OCI-LY7 (cell line): Measurements from ENCODE around the gene PARL. TPM values are rescaled to one million over a fixed set of nuclear protein-coding genes. Genes with fewer than 3 reads are reported as not detected.

Experiments
- BruUV-seq: library from RNA; stranded (reverse); fragments of 400-500 nt; replicated peaks from 2 replicates; lab custom pipeline; 2021; lab: Mats Ljungman, UMichigan
- CTCF ChIA-PET: fragments of 300-600 bp; sonication (Branson Sonifier 250); formaldehyde crosslinking; loops from one replicate; lab custom pipeline; 2022; ENCODE audit warnings: antibody characterized with exemption; ENCODE audit not compliant: unreplicated experiment; lab: Charles Lee
- POLR2A ChIA-PET: fragments of 300-600 bp; sonication (Branson Sonifier 250); formaldehyde crosslinking; loops from one replicate; lab custom pipeline; 2022; ENCODE audit warnings: antibody characterized with exemption; lab: Charles Lee
- DNase-seq: peaks from one replicate; pipeline ENCODE4 v3.0.0-alpha.2; 2015; ENCODE audit warnings: low spot score
- H2AFZ ChIP-seq: fragments of 200-600 bp; sonication (generic), shearing (Covaris generic); 2 replicates; pipeline ENCODE4 v1.6.1; 2014; ENCODE audit warnings: mild to moderate bottlenecking, antibody characterized with exemption, low read length, moderate library complexity
- H3K27ac ChIP-seq: fragments of 200-600 bp; sonication (generic); 2 replicates; pipeline ENCODE4 v1.5.1; 2014; ENCODE audit warnings: mixed run types, low read depth, mild to moderate bottlenecking, moderate library complexity, low read length, inconsistent platforms; ENCODE audit not compliant: poor library complexity, severe bottlenecking
- H3K36me3 ChIP-seq: fragments of 200-600 bp; sonication (generic); 2 replicates; pipeline ENCODE4 v1.6.1; 2014; ENCODE audit warnings: mild to moderate bottlenecking, antibody characterized with exemption, low read length, moderate library complexity, mixed read lengths; ENCODE audit not compliant: insufficient read depth
- H3K4me1 ChIP-seq: fragments of 200-600 bp; sonication (generic); 2 replicates; pipeline ENCODE4 v1.5.1; 2014; ENCODE audit warnings: mild to moderate bottlenecking, low read length; ENCODE audit not compliant: insufficient read depth, poor library complexity, severe bottlenecking
- H3K4me2 ChIP-seq: fragments of 200-600 bp; sonication (generic); 2 replicates; pipeline ENCODE4 v1.6.1; 2014; ENCODE audit warnings: mild to moderate bottlenecking, low read length
- H3K4me3 ChIP-seq: fragments of 200-600 bp; sonication (generic); 2 replicates; pipeline ENCODE4 v1.5.1; 2014; ENCODE audit warnings: mild to moderate bottlenecking, low read depth, low read length; ENCODE audit not compliant: poor library complexity, severe bottlenecking
- H3K79me2 ChIP-seq: fragments of 200-600 bp; sonication (generic); 2 replicates; pipeline ENCODE4 v1.6.1; 2016; ENCODE audit warnings: low read depth, mild to moderate bottlenecking, low read length, moderate library complexity, mixed read lengths; ENCODE audit not compliant: insufficient read depth
- H3K9me2 ChIP-seq: fragments of 200-600 bp; sonication (generic); 2 replicates; pipeline ENCODE4 v1.6.1; 2016; ENCODE audit warnings: mild to moderate bottlenecking, low read length, mixed read lengths; ENCODE audit not compliant: insufficient read depth
- H3K9me3 ChIP-seq: fragments of 200-600 bp; sonication (generic); 2 replicates; pipeline ENCODE4 v1.6.1; 2014; ENCODE audit warnings: mild to moderate bottlenecking, mixed run types, low read length, mixed read lengths
- H4K20me1 ChIP-seq: fragments of 200-600 bp; sonication (generic); 2 replicates; pipeline ENCODE4 v1.6.1; 2014; ENCODE audit warnings: mild to moderate bottlenecking, antibody characterized with exemption, low read length, moderate library complexity, mixed read lengths; ENCODE audit not compliant: insufficient read depth
- CTCF ChIP-seq: fragments of 200-600 bp; sonication (generic); conservative IDR thresholded peaks from 2 replicates; pipeline ENCODE4 v1.5.1; 2014; ENCODE audit warnings: mild to moderate bottlenecking, antibody characterized with exemption, low read length, moderate library complexity, mixed read lengths
- EZH2phosphoT487 ChIP-seq: fragments of 200-600 bp; sonication (generic); IDR thresholded peaks from 2 replicates; pipeline ENCODE4 v1.6.1; 2018; ENCODE audit warnings: low read depth, borderline replicate concordance, mild to moderate bottlenecking, mixed run types, antibody characterized with exemption, low read length, moderate library complexity, mixed read lengths
- intact Hi-C: fragments of 100-400 bp; cut with micrococcal nuclease; formaldehyde crosslinking; loops from one replicate; pipeline ENCODE4 v1.10.0; 2022; ENCODE audit not compliant: unreplicated experiment
- total RNA-seq, 2 experiments: library from RNA; depleted of rRNA in 1 of 2; stranded (reverse); fragments of >200 nt in 1 of 2; shearing (Covaris generic) in 1 of 2; gene quantifications; 2 replicates each; pipeline ENCODE4 v1.2.3, GENCODE V29; 2014 to 2022

PARL gene
- total RNA-seq, 2 experiments from 2014 or later = 43.5 to 69.3 TPM

DNA sequence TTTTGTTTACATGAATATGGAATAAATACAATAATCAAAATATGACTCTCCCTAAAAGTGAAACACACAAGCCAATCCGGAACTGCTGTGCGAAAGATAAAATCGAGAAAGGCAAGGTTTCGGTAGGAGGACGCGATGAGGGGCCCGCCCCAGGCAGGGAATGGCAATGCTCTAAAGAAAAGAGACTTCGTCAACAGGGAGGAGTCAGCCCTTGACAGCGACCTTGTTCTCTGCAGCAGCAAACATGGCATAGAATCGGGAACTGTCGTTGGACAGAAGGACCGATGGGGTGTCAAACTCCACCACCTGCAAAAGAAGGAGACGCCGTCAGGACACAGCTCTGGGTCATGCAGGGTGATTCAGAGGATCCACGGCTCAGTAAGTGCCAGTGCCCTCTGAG is 36.4 kb upstream of the PARL start:
- H3K9me3 ChIP-seq = no peaks in the 10 kb centered on the region
- intact Hi-C loops = no loop called here
- H3K27ac ChIP-seq = no peak overlapping the region
- no TSS peak for BruUV-seq
- no peaks in the 10 kb centered on the region for H3K4me1 ChIP-seq
- peaks cover 4% of the 10 kb centered on the region; the same call in 1 of the 2 replicates for H3K36me3 ChIP-seq
- H4K20me1 ChIP-seq = no peaks in the 10 kb centered on the region
- H3K4me2 ChIP-seq = no peak overlapping the region
- H2AFZ ChIP-seq = no peak overlapping the region
- CTCF ChIA-PET = no interaction called here
- TF ChIP-seq CTCF = no peak
- no peak for TF ChIP-seq EZH2phosphoT487
- no peaks in the 10 kb centered on the region for H3K9me2 ChIP-seq
- no peak overlapping the region for H3K4me3 ChIP-seq
- DNase-seq = no peak
- POLR2A ChIA-PET = interaction anchor here (0.6 to 1.1 kb wide), 2 partner anchors 21 to 29 kb away, joined by 3 read pairs; no protein-coding TSS in a partner anchor
- no peaks in the 10 kb centered on the region for H3K79me2 ChIP-seq

DNA sequence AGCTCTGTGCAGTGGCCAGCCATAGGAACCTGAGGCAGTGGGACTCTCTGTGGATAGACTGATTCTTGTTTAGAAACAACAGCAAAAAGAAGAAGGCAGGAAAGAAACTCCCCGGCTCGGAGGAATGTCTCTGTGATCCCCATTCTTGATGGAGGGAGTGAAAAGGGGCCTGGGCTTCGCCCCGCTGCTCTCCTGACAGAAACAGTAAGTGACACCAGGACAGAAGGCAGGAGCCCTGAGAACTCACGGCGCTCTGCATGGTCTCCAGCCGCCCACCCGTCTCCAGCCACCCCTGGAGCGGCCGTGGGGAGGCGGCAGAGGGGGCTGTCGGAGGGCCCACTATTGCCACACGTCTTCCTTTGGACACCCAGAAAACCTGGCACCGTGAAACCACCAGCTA is 35.7 kb upstream of the PARL start:
- Histone ChIP-seq H3K4me3 (no peak overlapping the region), H3K4me1 (no peaks in the 10 kb centered on the region), H3K4me2 (no peak overlapping the region), H3K9me2 (no peaks in the 10 kb centered on the region), H3K79me2 (no peaks in the 10 kb centered on the region), H2AFZ (no peak overlapping the region), H3K9me3 (no peaks in the 10 kb centered on the region), H3K27ac (no peak overlapping the region), H3K36me3 (peaks cover 2% of the 10 kb centered on the region; the same call in 1 of the 2 replicates), H4K20me1 (no peaks in the 10 kb centered on the region)
- intact Hi-C loops = no loop called here
- TF ChIP-seq CTCF (no peak), EZH2phosphoT487 (no peak)
- POLR2A ChIA-PET = interaction anchor here (0.6 to 1.1 kb wide), 2 partner anchors 21 to 76 kb away, joined by 3 read pairs; no protein-coding TSS in a partner anchor
- DNase-seq = no peak
- BruUV-seq = no TSS peak
- CTCF ChIA-PET = no interaction called here

DNA sequence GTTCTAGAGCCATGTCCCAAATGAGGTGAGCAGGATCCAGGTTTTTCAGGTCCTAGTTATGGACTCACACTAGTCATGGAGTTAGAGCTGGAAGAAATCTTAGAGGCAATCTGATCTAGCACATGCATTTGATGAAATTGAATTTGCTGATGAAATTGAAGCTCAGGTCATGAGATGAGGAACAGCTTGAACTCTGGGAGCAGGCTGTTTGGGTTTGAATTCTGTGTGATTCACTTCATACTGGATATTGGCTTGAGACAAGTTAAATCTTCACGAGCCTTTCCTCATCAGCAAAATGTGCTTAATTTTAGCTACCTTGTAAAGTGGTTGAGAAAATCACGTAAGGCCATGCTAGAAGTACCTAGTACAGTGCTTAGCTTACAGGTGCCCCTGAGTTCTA is 33.5 kb upstream of the PARL start:
- no peaks in the 10 kb centered on the region for H4K20me1 ChIP-seq
- no peak for TF ChIP-seq CTCF
- no peak for TF ChIP-seq EZH2phosphoT487
- POLR2A ChIA-PET = interaction anchor here (0.6 to 1.0 kb wide), 2 partner anchors 20 to 26 kb away, joined by 3 to 4 read pairs; no protein-coding TSS in a partner anchor
- no peaks in the 10 kb centered on the region for H3K79me2 ChIP-seq
- intact Hi-C loops = no loop called here
- H3K9me2 ChIP-seq = no peaks in the 10 kb centered on the region
- no peak overlapping the region for H3K27ac ChIP-seq
- H3K9me3 ChIP-seq = no peaks in the 10 kb centered on the region
- BruUV-seq = no TSS peak
- no peak overlapping the region for H3K4me2 ChIP-seq
- no peak for DNase-seq
- no peaks in the 10 kb centered on the region for H3K36me3 ChIP-seq
- CTCF ChIA-PET = no interaction called here
- no peak overlapping the region for H3K4me3 ChIP-seq
- H2AFZ ChIP-seq = no peak overlapping the region
- no peaks in the 10 kb centered on the region for H3K4me1 ChIP-seq
